HL-60 (cell line): ENCODE data around the gene TRIM44.

ENCODE experiments used
- CTCF ChIP-seq: IDR thresholded peaks from one replicate; pipeline ENCODE4 v1.5.1; 2011; ENCODE audit warnings: low read length, control low read depth, inconsistent platforms; ENCODE audit not compliant: insufficient read depth
- GABPA ChIP-seq: IDR thresholded peaks from 2 replicates; pipeline ENCODE4 v1.6.1; 2012; ENCODE audit warnings: low read depth
- POLR2AphosphoS5 ChIP-seq: IDR thresholded peaks from 2 replicates; pipeline ENCODE4 v1.6.1; 2012; ENCODE audit warnings: low read depth
- TF ChIP-seq, protein P1 (sequence below): IDR thresholded peaks from 2 replicates; pipeline ENCODE4 v1.6.1; 2012; ENCODE audit warnings: low read depth; ENCODE audit not compliant: insufficient replicate concordance

- TF ChIP-seq POLR2AphosphoS5 (no peak), CTCF (no peak), GABPA (no peak)
- TF ChIP-seq, protein P1, sequence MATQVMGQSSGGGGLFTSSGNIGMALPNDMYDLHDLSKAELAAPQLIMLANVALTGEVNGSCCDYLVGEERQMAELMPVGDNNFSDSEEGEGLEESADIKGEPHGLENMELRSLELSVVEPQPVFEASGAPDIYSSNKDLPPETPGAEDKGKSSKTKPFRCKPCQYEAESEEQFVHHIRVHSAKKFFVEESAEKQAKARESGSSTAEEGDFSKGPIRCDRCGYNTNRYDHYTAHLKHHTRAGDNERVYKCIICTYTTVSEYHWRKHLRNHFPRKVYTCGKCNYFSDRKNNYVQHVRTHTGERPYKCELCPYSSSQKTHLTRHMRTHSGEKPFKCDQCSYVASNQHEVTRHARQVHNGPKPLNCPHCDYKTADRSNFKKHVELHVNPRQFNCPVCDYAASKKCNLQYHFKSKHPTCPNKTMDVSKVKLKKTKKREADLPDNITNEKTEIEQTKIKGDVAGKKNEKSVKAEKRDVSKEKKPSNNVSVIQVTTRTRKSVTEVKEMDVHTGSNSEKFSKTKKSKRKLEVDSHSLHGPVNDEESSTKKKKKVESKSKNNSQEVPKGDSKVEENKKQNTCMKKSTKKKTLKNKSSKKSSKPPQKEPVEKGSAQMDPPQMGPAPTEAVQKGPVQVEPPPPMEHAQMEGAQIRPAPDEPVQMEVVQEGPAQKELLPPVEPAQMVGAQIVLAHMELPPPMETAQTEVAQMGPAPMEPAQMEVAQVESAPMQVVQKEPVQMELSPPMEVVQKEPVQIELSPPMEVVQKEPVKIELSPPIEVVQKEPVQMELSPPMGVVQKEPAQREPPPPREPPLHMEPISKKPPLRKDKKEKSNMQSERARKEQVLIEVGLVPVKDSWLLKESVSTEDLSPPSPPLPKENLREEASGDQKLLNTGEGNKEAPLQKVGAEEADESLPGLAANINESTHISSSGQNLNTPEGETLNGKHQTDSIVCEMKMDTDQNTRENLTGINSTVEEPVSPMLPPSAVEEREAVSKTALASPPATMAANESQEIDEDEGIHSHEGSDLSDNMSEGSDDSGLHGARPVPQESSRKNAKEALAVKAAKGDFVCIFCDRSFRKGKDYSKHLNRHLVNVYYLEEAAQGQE = no peak
Measured at GRCh38 chr11:35765211-35765610, 102.6 kb downstream of the TRIM44 start.
